Fibroblast of skin of right quadriceps (primary cell): Measurements from ENCODE around the gene ARHGAP25.
A peak's percentile ranks its signal among the peaks of the same experiment; 100 is the strongest.

Experiments
- DNase-seq: peaks from one replicate; pipeline ENCODE4 v3.0.0-alpha.2; 2013

The ARHGAP25 gene

DNA sequence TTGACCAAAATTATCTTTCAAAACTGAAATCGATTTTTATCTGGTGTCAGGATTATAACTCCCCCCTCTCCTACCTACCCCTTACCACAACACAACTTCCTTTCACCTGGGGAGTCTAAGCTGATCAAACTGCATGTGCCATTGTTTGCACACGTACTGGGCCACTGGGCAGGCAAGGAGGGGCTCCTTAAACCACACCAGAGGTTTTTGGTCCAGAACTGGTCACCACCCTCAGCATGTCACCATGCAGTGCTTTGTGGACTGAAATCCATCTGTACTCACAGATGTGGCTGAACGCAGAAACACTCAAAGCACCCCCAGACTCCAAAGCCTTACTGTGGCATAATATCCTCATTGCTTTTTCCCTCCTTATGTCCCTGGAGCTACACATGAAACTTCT is 13.9 kb upstream of the ARHGAP25 start:
- DNase-seq: no peak

- DNase-seq: no peak
Observed at GRCh38 chr2:68721482-68722101, 13.0 kb upstream of the ARHGAP25 start.

DNA sequence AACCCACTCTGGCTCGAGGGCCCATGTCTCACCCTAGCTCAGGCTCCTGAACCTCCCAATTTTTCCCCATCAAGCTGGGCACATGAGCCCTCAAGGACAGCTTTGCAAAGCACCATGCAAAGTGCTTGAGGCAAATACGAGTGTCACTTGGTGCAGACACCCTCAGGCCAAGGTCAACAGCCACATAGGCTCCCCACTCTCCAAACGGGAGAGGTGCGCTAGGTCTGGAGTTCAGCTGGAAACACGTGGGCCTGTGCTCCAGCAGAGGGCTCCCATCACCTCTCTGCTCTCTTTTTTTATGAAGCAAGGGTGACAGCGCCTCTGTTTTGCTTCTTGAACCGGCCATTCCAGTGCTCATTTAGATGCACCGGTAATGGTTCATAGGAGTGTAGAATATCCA is 11.9 kb upstream of the ARHGAP25 start:
- DNase-seq: no peak

- no peak for DNase-seq
Observed at GRCh38 chr2:68723181-68723580, 11.4 kb upstream of the ARHGAP25 start.

DNA sequence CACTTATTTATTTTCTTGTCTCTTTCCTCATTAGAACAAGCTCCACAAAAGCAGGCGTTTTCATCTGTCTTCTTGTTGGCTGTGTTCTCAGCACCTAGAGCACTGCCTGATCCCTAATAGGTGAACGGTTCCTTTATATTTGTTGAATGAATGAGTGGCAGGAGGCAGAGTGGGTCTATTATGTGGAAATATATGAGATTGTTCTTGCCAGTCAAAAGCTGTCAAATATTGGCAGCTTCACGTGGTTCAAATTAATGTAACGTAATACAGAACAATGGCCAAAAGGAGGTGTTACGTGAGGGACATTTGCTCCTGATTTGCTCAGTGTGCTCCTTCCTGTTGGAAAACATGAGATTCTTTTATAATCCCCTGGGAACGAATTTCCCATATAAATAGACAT is 8.5 kb upstream of the ARHGAP25 start:
- no peak for DNase-seq

DNA sequence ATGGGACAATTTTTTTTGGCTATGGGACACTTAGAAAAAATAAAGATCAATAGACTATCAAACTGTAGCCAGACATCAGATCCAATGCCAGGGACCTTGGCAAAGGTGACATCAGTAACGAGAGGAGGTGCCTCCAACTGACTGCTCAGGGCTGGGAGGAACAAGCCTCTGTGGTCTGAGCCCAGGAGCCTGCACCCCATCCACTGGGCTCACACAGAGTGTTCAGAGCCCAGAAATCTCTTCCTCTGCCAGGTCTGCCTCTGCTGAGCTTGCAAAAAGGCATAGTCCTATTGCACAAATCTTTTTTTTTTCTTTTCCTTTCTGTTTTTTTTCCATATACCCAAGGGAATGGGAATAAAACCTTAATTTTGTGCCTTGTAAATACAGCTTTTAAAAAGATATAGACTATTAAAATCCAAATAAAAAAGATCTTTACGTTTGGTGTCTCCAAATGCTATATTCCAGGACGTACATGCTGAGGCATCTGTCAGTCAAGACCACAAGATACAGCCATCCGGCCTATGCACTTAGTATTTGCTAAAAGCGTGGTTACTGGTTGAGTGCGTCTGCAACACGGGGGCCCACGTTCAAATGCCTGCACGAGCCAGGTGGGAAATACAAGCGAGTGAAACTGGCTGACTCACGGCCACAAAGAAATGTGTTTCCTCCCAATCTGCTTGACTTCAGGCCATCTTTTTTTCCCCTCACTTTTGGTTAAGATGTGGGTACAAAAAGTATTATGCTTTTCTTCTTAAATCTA is 7.8 kb upstream of the ARHGAP25 start:
- DNase-seq: no peak

GRCh38 chr2:68727683-68728375 is 6.8 kb upstream of the ARHGAP25 start:
- peak; percentile 40 for DNase-seq

DNA sequence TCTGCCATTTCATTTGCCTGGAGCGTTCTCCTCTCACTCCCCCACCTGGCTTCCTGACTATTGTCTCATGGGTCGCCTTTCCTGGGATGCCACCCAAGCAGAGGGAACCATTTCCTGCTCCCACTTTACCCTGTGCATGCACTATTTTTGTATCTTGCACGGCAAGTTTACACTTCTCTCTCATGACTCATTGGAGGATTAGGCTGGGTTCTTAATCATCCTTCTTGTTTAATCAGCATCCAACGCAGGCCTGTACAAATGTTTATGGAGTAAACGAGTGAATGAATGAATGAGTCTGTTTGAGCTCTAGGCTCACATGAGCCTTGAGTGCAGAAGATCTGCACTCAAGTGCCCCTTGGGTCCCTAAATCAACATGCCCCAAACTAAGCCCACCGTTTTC is 3.8 kb upstream of the ARHGAP25 start:
- peak; percentile 57 for DNase-seq

DNA sequence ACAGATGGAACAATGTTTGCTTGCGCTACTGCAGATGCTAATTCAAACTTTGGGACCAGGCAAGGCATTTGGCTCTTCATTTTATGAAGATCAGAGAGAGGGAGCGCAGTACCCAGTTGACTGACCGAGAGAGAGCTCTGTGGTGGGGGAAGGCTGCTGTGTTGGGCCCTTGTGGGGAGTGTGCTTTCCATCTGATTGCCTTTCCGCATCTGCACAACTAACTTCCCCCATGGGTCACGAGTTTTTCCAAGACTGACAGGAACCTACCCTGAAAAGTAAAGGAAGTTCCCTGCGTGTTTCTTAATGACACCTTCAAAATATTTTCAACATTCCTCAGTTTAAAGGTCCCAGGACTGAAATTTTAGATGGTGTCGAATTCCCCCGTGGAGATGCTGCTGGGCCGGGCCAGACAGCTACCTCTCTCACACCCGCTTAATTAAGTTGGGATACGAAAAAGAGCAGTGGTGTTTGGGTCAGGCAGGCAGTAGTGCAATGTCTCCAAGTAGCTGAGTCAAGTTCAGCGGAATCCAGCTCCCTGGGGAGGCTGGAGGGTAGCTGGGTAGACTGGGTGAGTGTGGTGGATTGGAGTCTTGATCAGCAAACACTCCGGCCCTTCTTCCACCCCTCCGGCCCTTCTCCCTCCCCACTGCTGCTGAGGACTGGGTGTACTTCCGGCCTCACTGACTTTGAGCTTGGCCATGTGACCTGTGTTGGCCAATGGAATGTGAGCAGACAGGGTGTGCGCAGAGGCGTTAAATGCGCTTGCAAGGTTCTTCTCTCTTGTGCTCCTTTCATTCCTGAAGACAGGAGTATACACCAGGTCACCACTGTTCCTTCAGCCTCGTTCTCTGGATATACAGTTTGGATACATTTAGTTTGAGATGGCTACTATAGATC is 2.3 kb upstream of the ARHGAP25 start:
- no peak for DNase-seq

DNA sequence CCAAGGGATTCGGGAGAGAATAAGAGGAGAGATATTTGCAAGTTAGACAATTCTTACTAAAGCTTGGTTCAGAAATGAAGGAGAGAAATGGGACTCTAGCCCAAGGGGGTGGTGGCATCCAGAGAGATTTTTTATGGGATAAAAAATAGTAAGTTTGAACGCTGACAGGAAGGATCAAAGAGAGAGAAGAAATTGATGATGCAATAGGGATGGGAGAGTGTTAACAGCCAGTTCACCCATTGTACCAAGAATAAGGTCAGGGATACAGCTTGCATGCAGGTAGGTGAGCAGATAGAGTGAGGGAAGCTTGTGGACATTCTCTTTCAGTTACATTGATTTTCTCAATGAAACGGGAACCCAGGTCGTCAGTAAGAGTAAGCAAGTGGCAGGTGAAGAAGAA is 1.2 kb upstream of the ARHGAP25 start:
- no peak for DNase-seq

DNA sequence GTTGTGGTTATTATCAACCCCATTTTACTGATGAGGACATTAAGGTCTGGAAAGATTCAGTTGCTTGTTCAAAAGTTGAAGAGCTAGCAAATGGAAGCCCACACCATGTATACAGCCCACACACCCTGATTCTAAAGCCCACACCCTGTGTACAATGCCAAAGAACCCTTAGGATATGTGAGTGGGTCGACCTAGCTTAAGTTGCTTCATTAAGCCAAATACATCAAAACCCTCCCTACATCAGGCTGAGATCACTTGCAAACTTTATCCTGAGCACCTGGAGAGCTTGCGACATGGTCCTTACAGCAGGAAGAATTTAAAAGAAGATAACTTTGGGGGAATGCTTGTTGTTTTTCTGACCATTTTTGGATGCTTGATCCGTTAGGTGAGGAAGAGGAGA is 435 bp upstream of the ARHGAP25 start:
- DNase-seq: no peak

DNA sequence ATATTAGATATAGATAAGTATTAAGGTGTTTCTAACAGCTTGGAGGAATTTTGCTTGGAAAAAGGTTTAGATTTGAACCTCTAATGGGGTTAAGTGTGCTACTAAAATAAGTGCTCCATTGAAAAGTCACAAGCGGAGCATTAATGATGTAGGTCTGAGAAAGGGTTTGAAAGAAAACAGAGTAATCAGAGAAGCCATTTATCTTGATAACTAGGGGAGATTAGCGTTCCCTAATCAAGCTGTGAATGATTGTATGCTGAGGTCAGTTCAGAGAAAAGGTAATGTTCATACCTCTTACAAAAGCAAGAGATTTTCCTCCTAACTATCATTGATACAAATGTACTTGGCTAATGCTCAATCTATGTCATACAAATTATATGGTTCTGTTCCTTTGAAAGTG is 1.5 kb downstream of the ARHGAP25 start:
- DNase-seq: no peak

GRCh38 chr2:68737711-68738110 is 3.1 kb downstream of the ARHGAP25 start:
- DNase-seq: no peak

DNA sequence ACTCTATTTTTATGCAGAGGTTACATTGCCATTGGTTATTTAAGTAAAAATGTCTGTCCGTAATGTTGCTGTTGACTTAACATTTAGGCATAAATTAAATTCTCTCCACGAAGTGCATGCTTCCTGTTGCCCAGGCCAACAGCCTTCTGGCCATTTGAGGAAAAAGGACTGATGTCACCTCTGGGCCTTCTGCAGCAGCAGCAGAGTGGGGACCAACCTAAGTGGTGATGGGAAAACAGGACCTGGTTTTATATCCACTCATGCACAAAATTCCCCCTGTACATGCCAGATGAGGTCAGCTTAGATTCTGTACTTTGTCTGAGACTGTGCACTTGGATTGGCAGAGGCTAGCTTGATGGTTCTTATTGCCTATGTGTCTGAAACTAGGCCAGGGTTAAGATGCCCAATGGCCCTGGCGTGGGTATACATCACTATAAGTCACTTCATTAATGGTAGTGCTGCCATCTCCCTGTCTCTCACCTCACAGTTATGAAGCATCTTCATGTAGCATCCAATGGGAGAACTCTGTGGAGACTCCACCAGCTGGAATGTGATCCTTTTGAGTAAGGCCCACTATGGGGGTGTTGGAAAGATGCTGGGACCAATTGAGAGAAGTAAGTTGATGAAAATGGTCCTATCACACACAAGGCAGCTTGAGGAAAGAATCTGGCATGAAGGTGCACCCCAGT is 4.4 kb downstream of the ARHGAP25 start:
- no peak for DNase-seq

DNA sequence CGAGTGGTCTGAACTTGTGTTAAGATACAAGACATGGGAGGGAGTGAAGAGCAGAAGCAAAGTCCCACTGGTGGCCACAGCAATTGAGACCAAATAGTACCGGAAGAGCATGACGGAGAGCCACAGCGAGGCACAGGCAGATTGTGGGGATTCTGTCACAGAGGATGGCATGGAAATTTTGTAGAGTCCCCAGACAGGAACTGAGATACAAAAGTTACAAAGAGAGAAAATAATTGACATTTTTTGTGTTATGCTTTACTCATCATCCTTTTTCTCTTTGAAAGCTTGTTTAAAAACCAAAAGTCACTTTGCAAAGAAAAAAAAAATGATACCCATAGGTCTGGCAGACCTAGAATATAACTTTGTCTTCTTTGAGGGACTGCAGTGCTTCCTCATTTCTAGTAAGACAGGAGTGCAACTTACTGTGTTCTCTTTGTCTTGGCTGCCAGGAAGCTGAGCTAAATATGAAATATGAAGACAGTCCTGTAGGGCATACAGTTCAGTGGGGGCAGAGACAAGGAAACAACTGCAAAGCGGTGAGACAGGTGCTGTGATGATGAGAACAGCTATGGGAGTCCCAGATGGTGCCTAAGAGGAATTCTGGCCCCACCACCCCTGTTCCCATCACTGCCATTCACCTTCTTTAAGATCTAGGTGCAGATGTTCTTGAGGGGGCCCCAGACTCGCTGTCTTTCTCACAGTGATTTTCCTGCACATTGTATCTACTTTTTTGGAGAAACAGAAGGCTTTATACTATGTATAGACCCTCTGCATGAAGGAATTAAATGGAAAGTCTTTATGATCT is 5.2 kb downstream of the ARHGAP25 start:
- DNase-seq: no peak

- no peak for DNase-seq
Observed at GRCh38 chr2:68740400-68740914, 5.8 kb downstream of the ARHGAP25 start.

DNA sequence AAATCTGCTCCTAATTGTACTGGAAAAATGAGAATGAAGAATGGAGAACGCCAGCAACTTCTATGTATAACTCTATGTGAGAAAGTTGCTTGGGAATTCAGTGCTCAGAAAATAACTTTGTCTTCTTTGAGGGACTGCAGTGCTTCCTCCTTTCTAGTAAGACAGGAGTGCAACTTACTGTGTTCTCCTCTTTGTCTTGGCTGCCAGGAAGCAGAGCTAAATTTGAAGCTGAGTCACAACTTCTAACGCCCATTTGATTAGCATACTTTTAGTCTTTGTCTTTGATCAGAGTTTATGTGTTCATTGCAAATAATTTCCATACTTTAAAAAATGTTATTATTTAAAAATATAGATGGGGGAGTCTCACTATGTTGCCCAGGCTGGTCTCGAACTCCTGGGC is 6.6 kb downstream of the ARHGAP25 start:
- DNase-seq: no peak

DNA sequence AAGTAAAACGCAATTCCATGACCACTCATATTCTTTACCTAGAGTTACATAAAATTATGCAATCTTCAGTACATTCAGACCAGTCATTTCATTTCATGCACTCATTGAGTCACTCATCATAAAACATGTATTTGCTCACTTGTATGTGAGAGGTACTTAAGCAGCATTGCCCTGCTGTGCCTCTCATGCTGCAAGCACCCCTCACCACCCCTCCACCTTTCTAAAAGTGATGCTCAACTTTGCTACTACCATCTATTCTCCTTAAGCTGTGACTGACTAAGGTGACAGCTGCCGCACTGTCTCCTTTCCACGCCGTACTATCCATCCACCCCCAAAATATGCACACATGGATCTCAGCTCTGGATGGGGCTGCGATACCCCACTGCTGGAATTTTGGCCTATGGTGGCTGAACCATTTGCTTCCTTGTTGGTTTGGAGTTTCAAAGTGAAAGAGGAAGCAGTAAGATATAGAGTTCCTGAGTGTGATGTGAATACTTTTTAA is 7.2 kb downstream of the ARHGAP25 start:
- DNase-seq: no peak

- DNase-seq: no peak
Observed at GRCh38 chr2:68742626-68743415, 8.2 kb downstream of the ARHGAP25 start.

- no peak for DNase-seq
Observed at GRCh38 chr2:68743531-68743930, 8.9 kb downstream of the ARHGAP25 start.
